ENCODE data around the gene DDX52. TPM values are rescaled to one million over a fixed set of nuclear protein-coding genes. Genes with fewer than 3 reads are reported as not detected.

DDX52 gene
- total RNA-seq, 2 experiments from 2014 or later = 24.9 to 26.2 TPM

DNA sequence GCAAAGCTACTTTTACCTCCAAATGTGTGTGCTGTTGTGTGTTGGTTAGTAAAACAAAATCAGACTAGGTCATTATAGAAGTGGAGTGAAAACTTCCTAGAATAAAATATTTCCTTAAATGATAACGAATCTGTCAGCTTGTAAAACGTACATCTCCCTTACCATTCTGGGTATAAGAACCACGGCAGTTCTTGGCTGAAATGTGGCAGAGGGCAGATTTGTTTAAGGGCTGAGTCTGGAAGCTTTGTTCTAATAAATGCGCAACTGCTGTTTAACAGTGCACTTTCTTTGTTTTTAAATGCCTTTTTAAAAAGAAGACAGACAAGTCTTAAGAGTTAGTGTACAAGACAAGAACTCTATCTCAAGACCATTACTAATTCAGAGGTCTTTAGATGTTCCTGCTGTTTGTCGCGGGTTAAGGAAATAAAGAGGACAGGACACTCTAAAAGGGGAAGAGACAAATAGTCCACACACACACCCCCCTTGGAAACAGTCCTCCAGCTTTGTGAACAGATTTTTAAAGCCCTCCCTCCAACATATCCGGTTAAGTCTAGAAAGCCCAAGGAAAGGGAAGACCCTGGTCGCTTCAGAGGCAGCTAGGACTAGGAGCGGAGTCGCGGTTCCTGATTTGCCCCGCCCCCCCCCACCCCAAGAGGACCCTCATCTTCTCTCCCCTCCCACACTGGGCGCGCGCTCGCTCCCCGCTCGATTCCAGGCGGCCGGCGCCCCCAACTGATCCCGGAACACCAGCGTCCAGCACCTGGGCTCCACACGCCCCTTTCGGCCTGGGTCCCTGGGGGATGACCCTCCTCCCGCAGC, 34.7 kb downstream of the DDX52 start:
- Mint-ChIP-seq H3K36me3 (peaks cover 17% of the 10 kb centered on the region), H3K9me3 (no peaks in the 10 kb centered on the region), H3K27ac (peak overlapping the region; percentile 93), H3K4me3 (peak overlapping the region; percentile 87), H3K27me3 (no peaks in the 10 kb centered on the region), H3K4me1 (ENCODE audit: low read depth) (peaks cover 44% of the 10 kb centered on the region)
- CTCF ChIA-PET = interaction anchor here (1.0 to 3.2 kb wide), 7 partner anchors 10 to 235 kb away, joined by 3 to 13 read pairs (median 5); no protein-coding TSS in a partner anchor
- intact Hi-C loops (cut with micrococcal nuclease) = loop anchor here (1.0 to 2.0 kb wide), 2 partner anchors 34 to 118 kb away; partner anchors contain the start of gene DDX52
- POLR2A ChIA-PET = interaction anchor here (0.6 to 2.6 kb wide), 8 partner anchors 9 to 744 kb away, joined by 3 to 8 read pairs (median 3); partner anchors contain the start of genes ACACA and TADA2A
- DNase-seq = no peak

- intact Hi-C loops (cut with micrococcal nuclease) = loop anchor here (2.0 kb wide), 2 partner anchors 35 to 1093 kb away; partner anchors contain the start of gene DDX52
- Mint-ChIP-seq H3K36me3 (peaks cover 13% of the 10 kb centered on the region), H3K27me3 (no peaks in the 10 kb centered on the region), H3K4me3 (peak overlapping the region; percentile 87), H3K27ac (peak overlapping the region; percentile 93), H3K4me1 (ENCODE audit: low read depth) (peaks cover 50% of the 10 kb centered on the region), H3K9me3 (no peaks in the 10 kb centered on the region)
- ChIA-PET POLR2A (interaction anchor here (0.6 to 2.6 kb wide), 2 partner anchors 11 to 679 kb away, joined by 3 to 8 read pairs; no protein-coding TSS in a partner anchor), CTCF (interaction anchor here (1.4 to 3.2 kb wide), 3 partner anchors 13 to 234 kb away, joined by 3 to 13 read pairs (median 6); no protein-coding TSS in a partner anchor)
- DNase-seq = peak; percentile 30
Measured at GRCh38 chr17:37607637-37608331, 35.5 kb downstream of the DDX52 start.

DNA sequence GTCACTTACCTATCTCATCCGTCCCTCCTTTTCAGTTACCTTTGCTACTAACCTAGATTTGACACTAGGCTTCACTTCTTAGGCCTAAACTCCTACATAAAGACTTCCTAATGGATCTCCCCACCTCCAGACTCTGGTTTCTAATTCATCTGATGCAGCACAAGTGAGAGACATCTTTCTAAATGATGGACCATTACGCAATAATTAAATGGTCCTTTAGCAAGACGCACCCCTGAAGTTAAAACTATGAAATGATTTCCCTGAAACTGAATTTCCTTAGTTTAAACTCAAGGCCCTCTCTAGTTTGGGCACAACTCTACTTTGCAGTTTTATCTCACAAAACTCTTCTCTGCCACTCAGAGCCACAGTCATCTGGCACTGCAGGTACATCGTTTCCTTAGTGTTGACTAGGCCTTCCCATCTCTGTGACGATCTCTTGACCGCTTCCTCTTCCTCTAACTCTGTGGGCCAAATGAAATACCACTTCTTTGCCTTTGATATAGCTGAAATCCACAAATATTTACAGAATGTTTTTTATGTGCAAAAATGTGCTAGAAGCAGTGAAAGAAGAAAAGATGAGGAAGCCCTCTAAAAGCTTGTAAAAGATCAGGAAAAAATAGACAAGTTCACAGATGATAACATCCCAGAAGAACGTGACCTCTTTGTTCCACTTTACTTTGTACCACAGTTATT, 37.3 kb downstream of the DDX52 start:
- CTCF ChIA-PET = interaction anchor here (1.0 to 2.4 kb wide), 2 partner anchors 78 to 186 kb away, joined by 3 to 6 read pairs; no protein-coding TSS in a partner anchor
- intact Hi-C loops (cut with micrococcal nuclease) = loop anchor here (2.0 kb wide), 2 partner anchors 63 to 1095 kb away; no protein-coding TSS in a partner anchor

DNA sequence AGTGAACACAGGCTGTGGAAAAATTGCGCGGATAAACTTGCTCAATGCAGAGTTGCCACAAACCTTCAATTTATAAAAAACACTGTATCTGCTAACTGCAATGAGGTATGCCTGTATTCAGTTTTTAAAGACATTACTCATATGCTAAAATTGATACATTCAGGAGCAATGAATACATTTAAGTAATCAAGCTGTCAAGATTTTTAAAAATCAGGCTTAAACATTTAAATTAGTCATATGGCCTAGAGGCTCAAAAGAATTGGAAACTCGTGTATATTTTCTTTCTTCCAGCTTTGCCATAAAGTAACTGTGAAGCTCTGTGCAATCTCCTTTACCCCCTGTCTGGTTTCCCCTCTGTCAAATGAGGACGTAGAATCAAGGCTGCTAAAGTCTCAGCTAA, 38.2 kb downstream of the DDX52 start:
- DNase-seq = no peak
- Mint-ChIP-seq H3K27me3 (no peaks in the 10 kb centered on the region), H3K9me3 (no peaks in the 10 kb centered on the region), H3K4me1 (ENCODE audit: low read depth) (peaks cover 60% of the 10 kb centered on the region), H3K36me3 (peaks cover 15% of the 10 kb centered on the region), H3K27ac (peak overlapping the region; percentile 93), H3K4me3 (peak overlapping the region; percentile 68)
- ChIA-PET POLR2A (interaction anchor here (1.1 to 1.6 kb wide), 4 partner anchors 13 to 175 kb away, joined by 3 to 5 read pairs (median 3); no protein-coding TSS in a partner anchor), CTCF (interaction anchor here (2.0 to 2.4 kb wide), 2 partner anchors 8 to 186 kb away, joined by 6 to 7 read pairs; no protein-coding TSS in a partner anchor)
- intact Hi-C loops (cut with micrococcal nuclease) = loop anchor here (2.0 kb wide), 1 partner anchor 62 kb away; no protein-coding TSS in a partner anchor

More for the DNA sequence above, 37.3 kb downstream of the DDX52 start:
- Mint-ChIP-seq H3K4me1 (ENCODE audit: low read depth) (peaks cover 55% of the 10 kb centered on the region), H3K27me3 (no peaks in the 10 kb centered on the region), H3K9me3 (no peaks in the 10 kb centered on the region), H3K27ac (peak overlapping the region; percentile 93), H3K4me3 (peak overlapping the region; percentile 68), H3K36me3 (peaks cover 13% of the 10 kb centered on the region)
- POLR2A ChIA-PET = interaction anchor here (1.1 to 1.5 kb wide), 2 partner anchors 14 to 78 kb away, joined by 3 read pairs; no protein-coding TSS in a partner anchor
- peak; percentile 66 for DNase-seq

GRCh38 chr17:37604556-37604955, 38.7 kb downstream of the DDX52 start:
- CTCF ChIA-PET = interaction anchor here (1.0 to 2.4 kb wide), 3 partner anchors 9 to 231 kb away, joined by 3 to 7 read pairs (median 6); no protein-coding TSS in a partner anchor
- DNase-seq = peak; percentile 31
- POLR2A ChIA-PET = interaction anchor here (0.7 to 1.6 kb wide), 4 partner anchors 77 to 185 kb away, joined by 3 to 5 read pairs (median 3); no protein-coding TSS in a partner anchor
- intact Hi-C loops (cut with micrococcal nuclease) = loop anchor here (2.0 kb wide), 1 partner anchor 62 kb away; no protein-coding TSS in a partner anchor
- peak overlapping the region; percentile 68 for H3K4me3 Mint-ChIP-seq
- H3K4me1 Mint-ChIP-seq (ENCODE audit: low read depth) = peaks cover 57% of the 10 kb centered on the region
- no peaks in the 10 kb centered on the region for H3K27me3 Mint-ChIP-seq
- peak overlapping the region; percentile 93 for H3K27ac Mint-ChIP-seq
- H3K36me3 Mint-ChIP-seq = peaks cover 15% of the 10 kb centered on the region
- no peaks in the 10 kb centered on the region for H3K9me3 Mint-ChIP-seq

- CTCF ChIA-PET = no interaction called here
- intact Hi-C loops (cut with micrococcal nuclease) = no loop called here
- Mint-ChIP-seq H3K36me3 (peaks cover 33% of the 10 kb centered on the region), H3K4me3 (no peak overlapping the region), H3K27me3 (no peaks in the 10 kb centered on the region), H3K4me1 (ENCODE audit: low read depth) (peaks cover 34% of the 10 kb centered on the region), H3K9me3 (no peaks in the 10 kb centered on the region), H3K27ac (no peak overlapping the region)
- POLR2A ChIA-PET = no interaction called here
- no peak for DNase-seq
Measured at GRCh38 chr17:37598145-37598544, 45.1 kb downstream of the DDX52 start.

DNA sequence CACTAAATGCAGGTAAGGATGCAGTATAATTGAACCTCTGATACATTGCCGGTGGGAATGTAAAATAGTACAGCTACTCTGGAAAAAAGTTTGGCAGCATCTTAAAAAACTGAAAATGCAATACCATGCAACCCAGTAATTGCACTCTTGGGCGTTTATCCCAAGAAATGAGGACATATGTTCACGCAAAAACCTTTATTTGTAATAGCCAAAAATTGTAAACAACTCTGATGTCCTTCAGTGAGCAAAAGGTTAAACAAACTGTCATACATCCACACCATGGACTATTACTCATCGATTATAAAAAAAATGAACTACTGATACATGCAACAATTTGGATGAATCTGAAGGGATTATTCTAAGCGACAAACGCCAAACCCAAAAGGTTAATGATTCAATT, 51.0 kb downstream of the DDX52 start:
- H3K4me3 Mint-ChIP-seq = no peak overlapping the region
- no peak for DNase-seq
- H3K36me3 Mint-ChIP-seq = peaks cover 40% of the 10 kb centered on the region
- no peaks in the 10 kb centered on the region for H3K9me3 Mint-ChIP-seq
- H3K27me3 Mint-ChIP-seq = no peaks in the 10 kb centered on the region
- peak overlapping the region; percentile 30 for H3K27ac Mint-ChIP-seq
- intact Hi-C loops (cut with micrococcal nuclease) = no loop called here
- ChIA-PET POLR2A (interaction anchor here (1.0 kb wide), 1 partner anchor 14 kb away, joined by 3 read pairs; no protein-coding TSS in a partner anchor), CTCF (no interaction called here)
- peaks cover 38% of the 10 kb centered on the region for H3K4me1 Mint-ChIP-seq (ENCODE audit: low read depth)

- CTCF ChIA-PET = interaction anchor here (0.6 to 2.1 kb wide), 2 partner anchors 16 to 57 kb away, joined by 3 to 6 read pairs; no protein-coding TSS in a partner anchor
- Mint-ChIP-seq H3K9me3 (no peaks in the 10 kb centered on the region), H3K4me1 (ENCODE audit: low read depth) (peaks cover 12% of the 10 kb centered on the region), H3K4me3 (no peak overlapping the region), H3K36me3 (peaks cover 21% of the 10 kb centered on the region), H3K27ac (no peak overlapping the region), H3K27me3 (no peaks in the 10 kb centered on the region)
- intact Hi-C loops (cut with micrococcal nuclease) = no loop called here
- POLR2A ChIA-PET = no interaction called here
- DNase-seq = no peak
Measured at GRCh38 chr17:37585066-37585465, 58.2 kb downstream of the DDX52 start.

GRCh38 chr17:37576281-37576680, 67.0 kb downstream of the DDX52 start:
- peaks cover 31% of the 10 kb centered on the region for H3K36me3 Mint-ChIP-seq
- POLR2A ChIA-PET = no interaction called here
- H3K4me3 Mint-ChIP-seq = no peak overlapping the region
- no peak overlapping the region for H3K27ac Mint-ChIP-seq
- CTCF ChIA-PET = no interaction called here
- no peak for DNase-seq
- H3K4me1 Mint-ChIP-seq (ENCODE audit: low read depth) = peaks cover 2% of the 10 kb centered on the region
- H3K27me3 Mint-ChIP-seq = no peaks in the 10 kb centered on the region
- peaks cover 5% of the 10 kb centered on the region for H3K9me3 Mint-ChIP-seq
- intact Hi-C loops (cut with micrococcal nuclease) = no loop called here

DNA sequence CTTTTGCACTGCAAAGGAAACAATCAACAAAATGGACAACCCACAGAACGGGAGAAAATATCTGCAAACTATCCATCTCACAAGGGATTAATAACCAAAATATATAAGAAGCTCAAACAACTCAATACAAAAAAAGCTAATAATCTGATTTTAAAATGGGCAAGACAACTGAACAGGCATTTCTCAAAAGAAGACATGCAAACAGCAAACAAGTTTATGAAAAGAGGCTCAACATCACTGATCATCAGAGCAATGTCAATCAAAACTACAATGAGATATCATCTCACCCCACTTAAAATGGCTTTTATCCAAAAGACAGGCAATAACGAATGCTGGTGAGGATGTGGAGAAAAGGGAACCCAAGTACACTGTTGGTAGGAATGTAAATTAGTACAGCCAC, 68.8 kb downstream of the DDX52 start:
- Mint-ChIP-seq H3K9me3 (peaks cover 5% of the 10 kb centered on the region), H3K4me1 (ENCODE audit: low read depth) (peaks cover 2% of the 10 kb centered on the region), H3K27ac (no peak overlapping the region), H3K27me3 (no peaks in the 10 kb centered on the region), H3K36me3 (peaks cover 32% of the 10 kb centered on the region), H3K4me3 (no peak overlapping the region)
- intact Hi-C loops (cut with micrococcal nuclease) = no loop called here
- no peak for DNase-seq
- ChIA-PET POLR2A (no interaction called here), CTCF (no interaction called here)

GRCh38 chr17:37571674-37572073, 71.6 kb downstream of the DDX52 start:
- DNase-seq = no peak
- Mint-ChIP-seq H3K9me3 (peaks cover 5% of the 10 kb centered on the region), H3K27ac (no peak overlapping the region), H3K4me3 (no peak overlapping the region), H3K36me3 (peaks cover 38% of the 10 kb centered on the region), H3K4me1 (ENCODE audit: low read depth) (peaks cover 2% of the 10 kb centered on the region), H3K27me3 (no peaks in the 10 kb centered on the region)
- POLR2A ChIA-PET = no interaction called here
- intact Hi-C loops (cut with micrococcal nuclease) = no loop called here
- CTCF ChIA-PET = interaction anchor here (0.6 kb wide), 1 partner anchor 136 kb away, joined by 4 read pairs; no protein-coding TSS in a partner anchor

All from activated CD4-positive, alpha-beta memory T cell treated with anti-CD3 and anti-CD28 coated beads for 36 hours (primary cell).